ENCODE measurements around the gene ATG9A.

Gene ATG9A

GRCh38 chr2:219250049-219250781 is 20.8 kb upstream of the ATG9A start:
- no peak overlapping the region for H3K9ac ChIP-seq (ENCODE audit: low read depth, low read length)
- peaks cover 41% of the 10 kb centered on the region for H3K27me3 ChIP-seq (ENCODE audit: insufficient read depth, low read length)
- H3K9me3 ChIP-seq (ENCODE audit: insufficient read depth, low read depth, low read length): no peaks in the 10 kb centered on the region
- H3K4me1 ChIP-seq (ENCODE audit: insufficient read depth, low read length): peaks cover 14% of the 10 kb centered on the region
- H3K4me3 ChIP-seq (ENCODE audit: low read length): no peak overlapping the region
- no peak overlapping the region for H3K27ac ChIP-seq (ENCODE audit: low read length)
- H3K36me3 ChIP-seq (ENCODE audit: insufficient read depth, low read depth, low read length): peaks cover 30% of the 10 kb centered on the region

- H3K9ac ChIP-seq (ENCODE audit: low read depth, low read length): peak overlapping the region; percentile 30; the same call in 1 of the 2 replicates
Measured at GRCh38 chr2:219249203-219249980, 20.0 kb upstream of the ATG9A start.

GRCh38 chr2:219248845-219249202 is 19.4 kb upstream of the ATG9A start:
- Histone ChIP-seq H3K27ac (ENCODE audit: low read length) (no peak overlapping the region), H3K9me3 (ENCODE audit: insufficient read depth, low read depth, low read length) (no peaks in the 10 kb centered on the region), H3K27me3 (ENCODE audit: insufficient read depth, low read length) (peaks cover 27% of the 10 kb centered on the region), H3K4me1 (ENCODE audit: insufficient read depth, low read length) (peaks cover 18% of the 10 kb centered on the region), H3K36me3 (ENCODE audit: insufficient read depth, low read depth, low read length) (peaks cover 30% of the 10 kb centered on the region), H3K9ac (ENCODE audit: low read depth, low read length) (peak overlapping the region; percentile 30; the same call in 1 of the 2 replicates), H3K4me3 (ENCODE audit: low read length) (no peak overlapping the region)

More at GRCh38 chr2:219249203-219249980, 20.0 kb upstream of the ATG9A start:
- peaks cover 30% of the 10 kb centered on the region for H3K36me3 ChIP-seq (ENCODE audit: insufficient read depth, low read depth, low read length)
- H3K4me3 ChIP-seq (ENCODE audit: low read length): no peak overlapping the region
- H3K27me3 ChIP-seq (ENCODE audit: insufficient read depth, low read length): peaks cover 33% of the 10 kb centered on the region
- peaks cover 18% of the 10 kb centered on the region for H3K4me1 ChIP-seq (ENCODE audit: insufficient read depth, low read length)
- no peaks in the 10 kb centered on the region for H3K9me3 ChIP-seq (ENCODE audit: insufficient read depth, low read depth, low read length)
- H3K27ac ChIP-seq (ENCODE audit: low read length): no peak overlapping the region

GRCh38 chr2:219247678-219248642 is 18.5 kb upstream of the ATG9A start:
- Histone ChIP-seq H3K27me3 (ENCODE audit: insufficient read depth, low read length) (peaks cover 19% of the 10 kb centered on the region), H3K27ac (ENCODE audit: low read length) (no peak overlapping the region), H3K9me3 (ENCODE audit: insufficient read depth, low read depth, low read length) (no peaks in the 10 kb centered on the region), H3K4me1 (ENCODE audit: insufficient read depth, low read length) (peaks cover 18% of the 10 kb centered on the region), H3K4me3 (ENCODE audit: low read length) (no peak overlapping the region), H3K9ac (ENCODE audit: low read depth, low read length) (no peak overlapping the region), H3K36me3 (ENCODE audit: insufficient read depth, low read depth, low read length) (peaks cover 30% of the 10 kb centered on the region)

- Histone ChIP-seq H3K9ac (ENCODE audit: low read depth, low read length) (peak overlapping the region; percentile 98; the same call in 1 of the 2 replicates), H3K27me3 (ENCODE audit: insufficient read depth, low read length) (peaks cover 5% of the 10 kb centered on the region), H3K4me3 (ENCODE audit: low read length) (peak overlapping the region; percentile 97; the same call in 1 of the 2 replicates), H3K9me3 (ENCODE audit: insufficient read depth, low read depth, low read length) (no peaks in the 10 kb centered on the region), H3K27ac (ENCODE audit: low read length) (no peak overlapping the region), H3K36me3 (ENCODE audit: insufficient read depth, low read depth, low read length) (peaks cover 30% of the 10 kb centered on the region), H3K4me1 (ENCODE audit: insufficient read depth, low read length) (peaks cover 11% of the 10 kb centered on the region)
Measured at GRCh38 chr2:219246559-219246958, 17.1 kb upstream of the ATG9A start.

- H3K4me1 ChIP-seq (ENCODE audit: insufficient read depth, low read length): peaks cover 11% of the 10 kb centered on the region
- no peaks in the 10 kb centered on the region for H3K9me3 ChIP-seq (ENCODE audit: insufficient read depth, low read depth, low read length)
- H3K9ac ChIP-seq (ENCODE audit: low read depth, low read length): peak overlapping the region; percentile 98
- H3K4me3 ChIP-seq (ENCODE audit: low read length): peak overlapping the region; percentile 97
- H3K27ac ChIP-seq (ENCODE audit: low read length): peak overlapping the region; percentile 69
- no peaks in the 10 kb centered on the region for H3K27me3 ChIP-seq (ENCODE audit: insufficient read depth, low read length)
- H3K36me3 ChIP-seq (ENCODE audit: insufficient read depth, low read depth, low read length): peaks cover 30% of the 10 kb centered on the region
Measured at GRCh38 chr2:219245899-219246230, 16.4 kb upstream of the ATG9A start.

- Histone ChIP-seq H3K9me3 (ENCODE audit: insufficient read depth, low read depth, low read length) (no peaks in the 10 kb centered on the region), H3K36me3 (ENCODE audit: insufficient read depth, low read depth, low read length) (peaks cover 25% of the 10 kb centered on the region), H3K27ac (ENCODE audit: low read length) (peak within 1 kb of the TSS; percentile 69), H3K9ac (ENCODE audit: low read depth, low read length) (peak within 1 kb of the TSS; percentile 98), H3K4me3 (ENCODE audit: low read length) (peak within 1 kb of the TSS; percentile 97), H3K27me3 (ENCODE audit: insufficient read depth, low read length) (no peaks in the 10 kb centered on the region), H3K4me1 (ENCODE audit: insufficient read depth, low read length) (peaks cover 11% of the 10 kb centered on the region)
Measured at GRCh38 chr2:219245148-219245898, 15.9 kb upstream of the ATG9A start, which contains the start of the genes GLB1L and STK16. Gene GLB1L, minus strand, starts transcription at chr2:219245444. Its CDS starts 1,871 bp downstream, at chr2:219243573. Gene STK16, plus strand, starts transcription at chr2:219245479. Its CDS starts 521 bp downstream, at chr2:219246000.

- H3K27ac ChIP-seq (ENCODE audit: low read length): peak overlapping the region; percentile 69
- H3K4me1 ChIP-seq (ENCODE audit: insufficient read depth, low read length): peaks cover 11% of the 10 kb centered on the region
- H3K9ac ChIP-seq (ENCODE audit: low read depth, low read length): peak overlapping the region; percentile 98; the same call in 1 of the 2 replicates
- no peaks in the 10 kb centered on the region for H3K27me3 ChIP-seq (ENCODE audit: insufficient read depth, low read length)
- H3K36me3 ChIP-seq (ENCODE audit: insufficient read depth, low read depth, low read length): peaks cover 20% of the 10 kb centered on the region
- H3K9me3 ChIP-seq (ENCODE audit: insufficient read depth, low read depth, low read length): no peaks in the 10 kb centered on the region
- H3K4me3 ChIP-seq (ENCODE audit: low read length): peak overlapping the region; percentile 97
Measured at GRCh38 chr2:219244789-219245147, 15.3 kb upstream of the ATG9A start.

GRCh38 chr2:219243291-219243761 is 13.9 kb upstream of the ATG9A start:
- H3K4me3 ChIP-seq (ENCODE audit: low read length): no peak overlapping the region
- H3K27ac ChIP-seq (ENCODE audit: low read length): no peak overlapping the region
- H3K36me3 ChIP-seq (ENCODE audit: insufficient read depth, low read depth, low read length): peaks cover 13% of the 10 kb centered on the region
- peaks cover 4% of the 10 kb centered on the region; the same call in 1 of the 2 replicates for H3K4me1 ChIP-seq (ENCODE audit: insufficient read depth, low read length)
- H3K9ac ChIP-seq (ENCODE audit: low read depth, low read length): no peak overlapping the region
- no peaks in the 10 kb centered on the region for H3K27me3 ChIP-seq (ENCODE audit: insufficient read depth, low read length)
- no peaks in the 10 kb centered on the region for H3K9me3 ChIP-seq (ENCODE audit: insufficient read depth, low read depth, low read length)

- H3K27ac ChIP-seq (ENCODE audit: low read length): no peak overlapping the region
- H3K9me3 ChIP-seq (ENCODE audit: insufficient read depth, low read depth, low read length): no peaks in the 10 kb centered on the region
- H3K36me3 ChIP-seq (ENCODE audit: insufficient read depth, low read depth, low read length): peaks cover 68% of the 10 kb centered on the region
- no peaks in the 10 kb centered on the region for H3K27me3 ChIP-seq (ENCODE audit: insufficient read depth, low read length)
- no peak overlapping the region for H3K4me3 ChIP-seq (ENCODE audit: low read length)
- no peaks in the 10 kb centered on the region for H3K4me1 ChIP-seq (ENCODE audit: insufficient read depth, low read length)
- H3K9ac ChIP-seq (ENCODE audit: low read depth, low read length): no peak overlapping the region
Measured at GRCh38 chr2:219234331-219234730, 4.9 kb upstream of the ATG9A start.
